ENCODE measurements around the gene MEIOC. TPM values are rescaled to one million over a fixed set of nuclear protein-coding genes. Genes with fewer than 3 reads are reported as not detected.

The MEIOC gene
- total RNA-seq, 1 donor from 2014 or later, result 0.86 TPM

DNA sequence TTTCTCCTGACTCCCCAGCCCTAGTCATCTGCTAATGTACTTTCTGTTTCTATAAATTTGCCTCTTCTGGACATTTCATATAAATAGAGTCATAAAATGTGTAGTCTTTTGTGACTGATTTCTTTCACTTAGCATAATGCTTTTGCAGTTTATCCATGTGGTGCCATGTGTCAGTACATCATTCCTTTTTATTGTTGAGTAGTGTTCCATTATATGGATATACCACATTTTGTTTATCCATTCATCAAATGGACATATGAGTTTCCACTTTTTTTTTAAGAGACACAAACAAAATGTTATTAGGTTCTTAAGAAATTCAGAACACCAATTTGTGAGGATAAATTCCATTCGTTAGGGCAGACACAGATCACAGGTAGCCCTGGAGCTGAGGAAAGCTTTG, 63.2 kb downstream of the MEIOC start:
- peaks cover 3% of the 10 kb centered on the region for H3K9me3 Mint-ChIP-seq (ENCODE audit: low read depth)
- H3K27me3 Mint-ChIP-seq, result no peaks in the 10 kb centered on the region
- H3K4me1 Mint-ChIP-seq (ENCODE audit: low read depth), result no peaks in the 10 kb centered on the region
- no peak for DNase-seq (ENCODE audit: low spot score, unreplicated experiment)
- H3K36me3 Mint-ChIP-seq (ENCODE audit: insufficient read depth), result peaks cover 11% of the 10 kb centered on the region
- H3K27ac Mint-ChIP-seq, result no peak overlapping the region
- TF ChIP-seq, protein P1, sequence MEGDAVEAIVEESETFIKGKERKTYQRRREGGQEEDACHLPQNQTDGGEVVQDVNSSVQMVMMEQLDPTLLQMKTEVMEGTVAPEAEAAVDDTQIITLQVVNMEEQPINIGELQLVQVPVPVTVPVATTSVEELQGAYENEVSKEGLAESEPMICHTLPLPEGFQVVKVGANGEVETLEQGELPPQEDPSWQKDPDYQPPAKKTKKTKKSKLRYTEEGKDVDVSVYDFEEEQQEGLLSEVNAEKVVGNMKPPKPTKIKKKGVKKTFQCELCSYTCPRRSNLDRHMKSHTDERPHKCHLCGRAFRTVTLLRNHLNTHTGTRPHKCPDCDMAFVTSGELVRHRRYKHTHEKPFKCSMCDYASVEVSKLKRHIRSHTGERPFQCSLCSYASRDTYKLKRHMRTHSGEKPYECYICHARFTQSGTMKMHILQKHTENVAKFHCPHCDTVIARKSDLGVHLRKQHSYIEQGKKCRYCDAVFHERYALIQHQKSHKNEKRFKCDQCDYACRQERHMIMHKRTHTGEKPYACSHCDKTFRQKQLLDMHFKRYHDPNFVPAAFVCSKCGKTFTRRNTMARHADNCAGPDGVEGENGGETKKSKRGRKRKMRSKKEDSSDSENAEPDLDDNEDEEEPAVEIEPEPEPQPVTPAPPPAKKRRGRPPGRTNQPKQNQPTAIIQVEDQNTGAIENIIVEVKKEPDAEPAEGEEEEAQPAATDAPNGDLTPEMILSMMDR (IDR thresholded peaks at IDR 0.05; ENCODE audit: unreplicated experiment), result no peak
- no peak overlapping the region for H3K4me3 Mint-ChIP-seq (ENCODE audit: low read depth)

DNA sequence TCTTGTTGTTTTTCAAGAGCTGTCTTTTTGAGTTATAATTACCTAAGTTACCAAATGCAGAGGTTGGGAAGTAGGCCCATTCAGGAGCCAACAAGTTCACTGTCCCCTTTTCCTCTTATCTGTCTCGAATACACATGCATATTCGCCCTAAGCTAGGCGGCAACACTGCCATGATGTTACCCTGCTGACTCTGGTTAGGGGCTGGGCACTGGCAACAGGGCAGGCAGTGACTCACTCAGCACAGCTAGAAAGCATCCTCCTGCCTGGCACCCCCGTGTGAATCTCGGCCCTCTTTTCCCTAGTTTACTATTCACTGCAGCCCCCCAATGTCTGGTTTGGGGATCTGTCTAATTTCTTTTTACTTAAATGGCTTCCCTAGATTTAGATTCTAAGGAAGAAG, 66.0 kb downstream of the MEIOC start:
- Mint-ChIP-seq H3K27me3 (no peaks in the 10 kb centered on the region), H3K36me3 (ENCODE audit: insufficient read depth) (peaks cover 11% of the 10 kb centered on the region), H3K4me3 (ENCODE audit: low read depth) (no peak overlapping the region), H3K9me3 (ENCODE audit: low read depth) (peaks cover 3% of the 10 kb centered on the region), H3K27ac (no peak overlapping the region), H3K4me1 (ENCODE audit: low read depth) (no peaks in the 10 kb centered on the region)
- no peak for DNase-seq (ENCODE audit: low spot score, unreplicated experiment)
- TF ChIP-seq, protein P1 (IDR thresholded peaks at IDR 0.05; ENCODE audit: unreplicated experiment), result no peak

Other genes starting within 250 kb of the MEIOC start
- 70.9 and 76.5 TPM in 2 replicates for gene GPATCH8, start 153.1 kb upstream of the MEIOC start, total RNA-seq
- gene FZD2, start 99.0 kb upstream of the MEIOC start, total RNA-seq, result 73.6 and 89.7 TPM in 2 replicates
- 27.3 and 28.2 TPM in 2 replicates for gene CCDC43, start 33.3 kb downstream of the MEIOC start, total RNA-seq
- 22.6 and 27.2 TPM in 2 replicates for gene DBF4B, start 52.2 kb downstream of the MEIOC start, total RNA-seq
- 1.4 and 2.4 TPM in 2 replicates for gene ADAM11, start 102.5 kb downstream of the MEIOC start, total RNA-seq
- gene GJC1, start 173.8 kb downstream of the MEIOC start, total RNA-seq, result 75.2 and 76.5 TPM in 2 replicates
- not detected in 2 replicates for gene HIGD1B, start 191.4 kb downstream of the MEIOC start, total RNA-seq
- 127 and 133 TPM in 2 replicates for gene EFTUD2, start 243.0 kb downstream of the MEIOC start, total RNA-seq